Stomach (tissue), 4 donors: ENCODE measurements around the gene FBRSL1.

Experiments used
- CTCF ChIP-seq, 7 experiments: fragments of 450-650 bp in 4 of 7; fragments of 200-600 bp in 3 of 7; sonication (generic) in 3 of 7; IDR thresholded peaks; one replicate each; pipeline ENCODE4 v1.5.1; 2016 to 2019; ENCODE audit warnings: antibody characterized with exemption in 7 of 7, control low read depth in 2 of 7, mild to moderate bottlenecking in 1 of 7
- EP300 ChIP-seq: sonication (generic); formaldehyde crosslinking; IDR thresholded peaks from one replicate; pipeline ENCODE4 v1.6.1; 2017; ENCODE audit warnings: antibody characterized with exemption
- POLR2A ChIP-seq, 4 donors: fragments of 450-650 bp; IDR thresholded peaks; one replicate each; pipeline ENCODE4 v1.6.1; 2016; ENCODE audit warnings: antibody characterized with exemption in 4 of 4, control low read depth in 2 of 4, mild to moderate bottlenecking in 1 of 4, moderate library complexity in 1 of 4

GRCh38 chr12:132541200-132541599, 51.2 kb downstream of the FBRSL1 start:
- TF ChIP-seq POLR2A (IDR thresholded peaks at IDR 0.05) (no peak), CTCF (IDR thresholded peaks at IDR 0.05) (no peak), EP300 (no peak)
